GM12873 (cell line): ENCODE results near the gene PACS1.
A peak's percentile ranks its signal among the peaks of the same experiment; 100 is the strongest.

Experiments used
- CTCF ChIP-seq: IDR thresholded peaks from 2 replicates; pipeline ENCODE4 v1.5.1; 2012; ENCODE audit warnings: low read depth, mild to moderate bottlenecking, moderate library complexity, low read length, control low read depth; ENCODE audit not compliant: insufficient read depth; ENCODE audit errors: missing control alignments

The PACS1 gene

GRCh38 chr11:66036334-66036710 is 33.8 kb upstream of the PACS1 start:
- no peak for TF ChIP-seq CTCF

- TF ChIP-seq CTCF, result no peak
Observed at GRCh38 chr11:66037327-66037726, 32.7 kb upstream of the PACS1 start.

- TF ChIP-seq CTCF, result no peak
Observed at GRCh38 chr11:66039765-66040164, 30.3 kb upstream of the PACS1 start.

GRCh38 chr11:66042227-66042995 is 27.7 kb upstream of the PACS1 start:
- no peak for TF ChIP-seq CTCF

- no peak for TF ChIP-seq CTCF
Observed at GRCh38 chr11:66042996-66043906, 26.8 kb upstream of the PACS1 start.

- no peak for TF ChIP-seq CTCF
Observed at GRCh38 chr11:66044757-66045156, 25.3 kb upstream of the PACS1 start.

- TF ChIP-seq CTCF, result peak; percentile 98
Observed at GRCh38 chr11:66045177-66045639, 24.9 kb upstream of the PACS1 start.
